ENCODE measurements around the gene CLC. TPM values are rescaled to one million over a fixed set of nuclear protein-coding genes. Genes with fewer than 3 reads are reported as not detected.
A peak's percentile ranks its signal among the peaks of the same experiment; 100 is the strongest.
"Not testable (repeated sequence)": the region's sequence is repeated elsewhere in the genome, so short reads cannot be mapped to it uniquely, and the experiment has no call there.

Gene CLC
- total RNA-seq: 1 to 10 TPM; 4.0 to 4.7 TPM

DNA sequence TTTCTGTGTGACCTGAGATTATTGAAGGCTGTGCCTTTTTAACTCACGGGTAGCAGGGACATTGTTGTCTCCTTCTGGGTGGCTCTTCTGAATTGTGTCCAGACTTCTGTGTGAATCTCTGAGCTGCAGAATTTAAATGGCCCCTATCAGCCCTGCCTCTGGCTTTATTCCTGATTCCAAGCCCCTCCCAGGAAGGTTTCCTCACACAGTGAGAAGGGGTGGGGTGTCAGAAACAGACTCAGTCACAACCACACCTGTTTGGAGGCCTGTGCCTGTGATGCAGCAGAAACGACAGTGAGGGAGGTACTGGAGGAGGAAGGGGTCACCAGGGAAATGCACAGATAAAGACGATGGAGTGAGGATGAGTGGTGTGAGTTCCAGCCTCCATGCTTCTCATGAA is at the start of gene CLC:
Gene CLC (minus strand): TSS at position 139 of the 400 bp plus-strand sequence. CDS start 77 bp downstream, at position 62.
- no peak for DNase-seq
- ChIA-PET POLR2A (no interaction called here), CTCF (no interaction called here)
- peaks cover 2% of the 10 kb centered on the region for H3K27me3 Mint-ChIP-seq
- peaks cover 53% of the 10 kb centered on the region for H3K4me1 Mint-ChIP-seq (ENCODE audit: low read depth)
- intact Hi-C loops (cut with micrococcal nuclease): no loop called here
- no peaks in the 10 kb centered on the region for H3K9me3 Mint-ChIP-seq
- no peak within 1 kb of the TSS for H3K4me3 Mint-ChIP-seq
- peak within 1 kb of the TSS; percentile 49 for H3K27ac Mint-ChIP-seq
- no peaks in the 10 kb centered on the region for H3K36me3 Mint-ChIP-seq

DNA sequence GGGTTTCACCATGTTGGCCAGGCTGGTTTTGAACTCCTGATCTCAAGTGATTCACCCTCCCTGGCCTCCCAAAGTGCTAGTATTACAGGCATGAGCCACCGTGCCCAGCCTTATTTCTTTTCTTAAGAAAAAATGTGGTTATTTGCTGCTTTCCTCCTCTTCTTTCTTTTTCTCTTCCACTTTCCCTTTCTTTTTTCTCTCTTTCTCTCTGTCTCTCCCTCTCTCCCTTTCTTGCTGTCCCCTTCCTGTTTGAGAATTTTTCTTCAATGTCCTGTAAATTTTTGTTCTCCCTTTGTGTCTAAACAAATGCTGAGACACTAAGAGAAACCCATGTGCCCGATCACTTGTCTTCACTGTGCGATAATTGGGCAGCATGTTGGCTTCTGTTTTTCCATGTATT is 43.1 kb upstream of the CLC start:
- CTCF ChIA-PET: interaction anchor here (1.2 to 1.3 kb wide), 2 partner anchors 12 to 16 kb away, joined by 4 to 7 read pairs; no protein-coding TSS in a partner anchor
- intact Hi-C loops (cut with micrococcal nuclease): no loop called here
- no peak overlapping the region for H3K27ac Mint-ChIP-seq
- POLR2A ChIA-PET: no interaction called here
- H3K4me3 Mint-ChIP-seq: no peak overlapping the region
- H3K27me3 Mint-ChIP-seq: peaks cover 31% of the 10 kb centered on the region
- no peaks in the 10 kb centered on the region for H3K36me3 Mint-ChIP-seq
- no peaks in the 10 kb centered on the region for H3K9me3 Mint-ChIP-seq
- H3K4me1 Mint-ChIP-seq (ENCODE audit: low read depth): peaks cover 7% of the 10 kb centered on the region
- DNase-seq: no peak

DNA sequence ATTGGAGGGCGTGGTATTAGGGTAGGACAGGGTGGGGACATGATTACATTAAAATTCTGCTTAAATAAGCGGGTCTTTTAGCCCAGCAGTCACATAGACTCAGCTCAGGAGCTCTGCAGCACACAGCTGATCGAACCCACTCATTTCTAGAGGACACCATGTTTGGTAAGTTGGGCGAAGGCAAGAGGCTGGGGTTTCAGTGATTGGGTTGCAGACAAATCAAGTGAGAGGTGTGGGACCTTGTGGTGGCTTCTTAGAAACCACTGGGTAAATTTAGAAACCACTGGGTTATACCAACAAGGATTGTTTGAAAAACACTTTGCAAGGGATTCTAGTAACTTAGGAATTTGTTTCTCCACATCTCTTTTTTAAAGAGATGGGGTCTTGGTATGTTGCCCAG is 40.9 kb upstream of the CLC start, which contains the start of gene LEUTX:
Gene LEUTX (plus strand): TSS at position 92 of the 400 bp plus-strand sequence. CDS start 67 bp downstream, at position 159.
- DNase-seq: peak; percentile 44
- H3K4me3 Mint-ChIP-seq: no peak within 1 kb of the TSS
- no peaks in the 10 kb centered on the region for H3K36me3 Mint-ChIP-seq
- no peaks in the 10 kb centered on the region for H3K9me3 Mint-ChIP-seq
- CTCF ChIA-PET: interaction anchor here (1.3 kb wide), 1 partner anchor 12 kb away, joined by 5 read pairs; no protein-coding TSS in a partner anchor
- peaks cover 15% of the 10 kb centered on the region for H3K27me3 Mint-ChIP-seq
- intact Hi-C loops (cut with micrococcal nuclease): no loop called here
- peaks cover 7% of the 10 kb centered on the region for H3K4me1 Mint-ChIP-seq (ENCODE audit: low read depth)
- no peak within 1 kb of the TSS for H3K27ac Mint-ChIP-seq
- POLR2A ChIA-PET: no interaction called here

DNA sequence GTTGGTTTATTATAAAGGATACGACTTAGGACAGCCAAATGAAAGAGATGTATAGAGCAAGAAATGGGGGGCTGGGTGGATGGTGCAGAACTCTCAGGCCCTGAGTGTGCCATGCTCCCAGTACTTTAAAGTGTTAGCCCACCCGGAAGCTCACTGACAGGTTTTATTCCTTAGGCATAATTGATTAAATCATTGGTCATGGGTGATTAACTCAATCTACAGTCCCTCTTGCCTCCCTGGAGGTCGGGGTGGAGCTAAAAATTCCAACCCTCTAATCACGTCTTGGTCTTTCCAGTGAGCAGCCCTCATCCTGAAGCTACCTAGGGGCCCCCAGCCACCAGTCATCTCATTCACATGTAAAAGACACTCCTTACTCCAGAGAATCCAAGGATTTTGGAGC is 31.0 kb upstream of the CLC start:
- POLR2A ChIA-PET: no interaction called here
- H3K4me1 Mint-ChIP-seq (ENCODE audit: low read depth): peaks cover 3% of the 10 kb centered on the region
- no peaks in the 10 kb centered on the region for H3K36me3 Mint-ChIP-seq
- H3K27ac Mint-ChIP-seq: no peak overlapping the region
- peaks cover 8% of the 10 kb centered on the region for H3K27me3 Mint-ChIP-seq
- DNase-seq: no peak
- intact Hi-C loops (cut with micrococcal nuclease): loop anchor here (5.0 kb wide), 1 partner anchor 216 kb away; no protein-coding TSS in a partner anchor
- H3K9me3 Mint-ChIP-seq: peaks cover 4% of the 10 kb centered on the region
- CTCF ChIA-PET: interaction anchor here (0.8 to 5.1 kb wide), 5 partner anchors 11 to 217 kb away, joined by 3 to 49 read pairs (median 3); no protein-coding TSS in a partner anchor
- H3K4me3 Mint-ChIP-seq: no peak overlapping the region

DNA sequence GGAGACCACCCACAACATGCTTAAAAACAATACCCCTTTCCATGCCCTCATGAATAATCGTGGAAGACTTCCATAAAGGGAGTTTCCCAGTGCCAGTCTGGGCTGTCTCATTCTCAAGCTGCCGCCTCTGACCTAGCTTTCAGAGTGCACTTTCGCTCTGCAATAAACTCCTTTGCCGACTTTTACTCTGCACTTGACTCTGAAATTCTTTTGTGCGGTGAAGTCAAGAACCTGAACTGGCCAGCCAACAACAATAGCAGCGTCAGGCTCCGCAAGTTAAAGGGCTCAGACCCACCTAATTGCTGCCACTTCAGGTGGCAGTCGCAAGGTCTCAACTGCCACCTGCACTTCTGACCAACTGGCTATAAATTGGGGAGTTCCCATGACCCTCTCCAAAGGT is 30.5 kb upstream of the CLC start:
- Mint-ChIP-seq H3K4me3 (no peak overlapping the region), H3K27me3 (peaks cover 8% of the 10 kb centered on the region), H3K27ac (no peak overlapping the region), H3K36me3 (no peaks in the 10 kb centered on the region), H3K9me3 (peaks cover 4% of the 10 kb centered on the region), H3K4me1 (ENCODE audit: low read depth) (peaks cover 3% of the 10 kb centered on the region)
- no peak for DNase-seq
- ChIA-PET CTCF (interaction anchor here (0.8 to 5.1 kb wide), 8 partner anchors 12 to 217 kb away, joined by 3 to 49 read pairs (median 3); no protein-coding TSS in a partner anchor), POLR2A (no interaction called here)
- intact Hi-C loops (cut with micrococcal nuclease): loop anchor here (5.0 kb wide), 1 partner anchor 216 kb away; no protein-coding TSS in a partner anchor

DNA sequence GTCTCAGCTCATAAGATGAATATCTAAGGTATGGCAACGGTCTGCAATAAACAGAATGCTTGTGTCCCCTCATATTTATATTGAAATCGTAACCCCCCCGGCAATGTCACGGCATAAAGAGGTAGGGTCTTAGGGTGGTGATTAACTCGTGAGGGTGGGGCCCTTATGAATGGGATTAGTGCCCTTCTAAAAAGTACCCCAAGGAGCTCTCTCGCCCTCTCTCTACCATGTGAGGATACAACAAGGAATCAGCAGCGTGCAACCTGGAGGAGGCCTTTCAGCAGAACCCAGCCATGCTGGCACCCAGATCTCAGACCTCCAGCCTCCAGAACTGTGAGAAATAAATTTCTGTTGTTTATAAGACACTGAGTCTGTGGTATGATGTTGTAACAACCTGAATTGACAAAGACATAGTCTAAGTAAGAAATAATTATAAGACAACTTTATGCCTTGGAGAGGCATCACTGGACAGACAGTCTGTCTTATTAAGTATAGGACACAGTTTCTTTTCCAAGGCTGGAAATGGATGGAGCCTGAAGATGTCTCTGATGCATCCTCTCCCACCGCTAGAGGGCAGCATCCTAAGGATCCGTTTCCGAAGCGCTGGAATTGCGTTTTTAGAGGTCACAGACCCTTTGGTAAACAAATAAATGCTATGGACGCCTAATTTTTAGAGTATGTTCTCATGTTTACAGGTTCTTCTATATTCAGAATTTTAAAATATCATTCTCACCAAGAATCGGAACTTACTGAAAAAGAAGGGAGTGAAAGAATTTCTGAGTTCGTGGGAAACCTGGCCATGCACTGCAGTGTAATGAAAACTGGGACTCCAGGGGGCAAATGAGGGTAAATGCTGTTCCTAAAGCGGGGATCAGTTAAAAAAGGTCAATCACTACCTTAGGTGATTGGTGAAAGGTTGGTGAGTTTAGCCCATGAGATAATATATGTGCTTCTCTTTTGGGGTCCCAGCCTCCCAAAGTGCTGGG is 27.6 kb upstream of the CLC start:
- peaks cover 7% of the 10 kb centered on the region for H3K27me3 Mint-ChIP-seq

DNA sequence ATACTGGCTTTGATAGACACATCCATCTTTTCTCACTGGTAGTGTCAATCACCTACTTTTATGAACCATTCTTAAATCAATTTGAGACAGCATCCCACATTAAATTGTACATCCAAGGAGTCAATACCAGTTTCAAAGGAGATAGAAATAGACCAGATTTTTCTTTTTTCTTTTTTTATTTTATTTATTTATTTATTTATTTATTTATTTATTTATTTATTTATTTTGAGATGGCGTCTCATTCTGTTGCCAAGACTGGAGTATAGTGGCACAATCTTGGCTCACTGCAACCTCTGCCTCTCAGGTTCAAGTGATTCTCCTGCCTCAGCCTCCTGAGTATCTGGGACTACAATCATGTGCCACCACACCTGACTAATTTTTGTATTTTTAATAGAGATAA is 24.0 kb upstream of the CLC start:
- H3K4me3 Mint-ChIP-seq; H3K36me3 Mint-ChIP-seq; H3K9me3 Mint-ChIP-seq; POLR2A ChIA-PET; DNase-seq; H3K27ac Mint-ChIP-seq; intact Hi-C loops (cut with micrococcal nuclease); CTCF ChIA-PET: not testable (repeated sequence)
- H3K27me3 Mint-ChIP-seq: peaks cover 18% of the 10 kb centered on the region
- peaks cover 15% of the 10 kb centered on the region for H3K4me1 Mint-ChIP-seq (ENCODE audit: low read depth)

More for the DNA sequence above, 27.6 kb upstream of the CLC start:
- H3K4me3 Mint-ChIP-seq: no peak overlapping the region
- H3K27ac Mint-ChIP-seq: no peak overlapping the region
- H3K9me3 Mint-ChIP-seq: peaks cover 4% of the 10 kb centered on the region
- intact Hi-C loops (cut with micrococcal nuclease): loop anchor here (2.0 to 5.0 kb wide), 2 partner anchors 91 to 213 kb away; no protein-coding TSS in a partner anchor
- CTCF ChIA-PET: interaction anchor here (0.6 to 5.1 kb wide), 21 partner anchors 13 to 214 kb away, joined by 3 to 49 read pairs (median 4); partner anchors contain the start of genes DYRK1B, LEUTX and LGALS13
- peak; percentile 41 for DNase-seq
- H3K36me3 Mint-ChIP-seq: no peaks in the 10 kb centered on the region
- H3K4me1 Mint-ChIP-seq (ENCODE audit: low read depth): peaks cover 3% of the 10 kb centered on the region
- POLR2A ChIA-PET: interaction anchor here (0.5 kb wide), 1 partner anchor 543 kb away, joined by 4 read pairs; no protein-coding TSS in a partner anchor

DNA sequence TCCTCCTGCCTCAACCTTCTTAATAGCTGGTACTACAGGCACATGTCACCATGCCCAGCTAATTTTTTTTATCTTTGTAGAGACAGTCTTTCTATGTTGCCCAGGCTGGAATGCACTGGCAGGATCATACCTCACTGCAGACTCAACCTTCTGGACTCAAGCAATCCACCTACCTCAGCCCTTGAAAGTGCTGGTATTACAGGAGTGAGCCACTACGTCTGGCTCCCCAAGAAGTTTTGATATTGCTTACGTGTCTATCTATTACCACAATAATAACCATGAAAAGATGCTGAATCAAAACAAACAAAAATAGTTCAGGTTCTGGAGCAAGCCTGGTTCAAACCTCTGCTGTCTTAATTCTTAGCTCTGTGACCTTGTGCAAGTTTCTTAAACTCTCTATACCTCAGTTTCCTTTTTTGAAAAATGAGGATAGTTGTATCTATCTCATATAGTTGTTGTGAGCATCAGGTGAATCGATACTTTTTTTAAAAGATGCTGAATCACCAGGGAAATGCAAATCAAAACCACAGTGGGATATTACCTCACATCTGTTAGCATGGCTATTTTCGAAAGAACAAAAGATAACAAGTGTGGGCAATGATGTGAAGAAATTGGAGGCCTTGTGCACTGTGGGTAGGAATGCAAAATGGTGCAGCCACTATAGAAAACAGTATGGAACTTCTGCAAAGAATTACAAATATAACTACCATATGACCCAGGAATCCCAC is 21.8 kb upstream of the CLC start:
- intact Hi-C loops (cut with micrococcal nuclease): no loop called here
- Mint-ChIP-seq H3K36me3 (no peaks in the 10 kb centered on the region), H3K27ac (no peak overlapping the region), H3K4me1 (ENCODE audit: low read depth) (peaks cover 12% of the 10 kb centered on the region), H3K9me3 (no peaks in the 10 kb centered on the region), H3K27me3 (peaks cover 16% of the 10 kb centered on the region), H3K4me3 (no peak overlapping the region)
- ChIA-PET CTCF (interaction anchor here (0.9 to 1.0 kb wide), 2 partner anchors 33 to 84 kb away, joined by 3 read pairs; no protein-coding TSS in a partner anchor), POLR2A (no interaction called here)
- DNase-seq: no peak

DNA sequence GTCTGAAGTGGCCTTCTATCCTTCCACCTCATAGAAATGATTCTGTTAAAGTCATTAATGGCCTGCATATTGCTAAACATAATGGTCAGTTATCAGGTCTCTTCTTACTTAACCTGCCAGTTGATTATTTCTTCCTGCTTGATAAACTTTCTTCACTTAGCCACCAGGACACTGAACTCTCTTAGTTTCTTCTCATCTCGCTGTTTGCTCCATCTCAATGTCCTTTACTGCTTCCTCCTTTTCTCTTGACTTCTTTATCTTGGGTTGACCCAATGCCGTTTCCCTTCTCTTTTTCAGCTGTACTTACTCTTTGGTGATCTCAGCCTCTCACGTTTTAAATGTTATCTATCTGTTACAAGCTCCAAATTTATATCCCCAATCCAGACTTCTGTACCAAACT is 17.1 kb upstream of the CLC start:
- ChIA-PET POLR2A (no interaction called here), CTCF (no interaction called here)
- intact Hi-C loops (cut with micrococcal nuclease): no loop called here
- DNase-seq: no peak
- H3K36me3 Mint-ChIP-seq: no peaks in the 10 kb centered on the region
- no peak overlapping the region for H3K4me3 Mint-ChIP-seq
- H3K27me3 Mint-ChIP-seq: peaks cover 23% of the 10 kb centered on the region
- H3K27ac Mint-ChIP-seq: no peak overlapping the region
- peaks cover 9% of the 10 kb centered on the region for H3K4me1 Mint-ChIP-seq (ENCODE audit: low read depth)
- no peaks in the 10 kb centered on the region for H3K9me3 Mint-ChIP-seq

DNA sequence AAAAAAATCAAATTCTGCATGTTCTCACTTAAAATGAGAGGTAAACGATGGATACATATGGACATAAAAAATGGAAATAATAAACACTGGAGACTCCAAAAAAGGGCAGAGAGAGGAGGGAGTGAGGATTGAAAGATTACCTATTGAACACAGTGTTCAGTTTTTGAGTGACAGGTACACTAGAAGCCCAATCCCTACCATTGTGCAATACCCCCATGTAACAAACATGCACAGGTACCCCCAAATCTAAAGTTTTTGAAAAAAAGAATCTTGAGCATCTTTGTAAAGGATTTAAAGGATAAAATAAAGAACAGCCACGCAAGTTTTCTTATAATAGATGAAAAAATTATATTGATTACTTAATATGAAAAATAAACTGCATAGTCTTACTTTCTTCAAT is 16.7 kb upstream of the CLC start:
- Mint-ChIP-seq H3K4me1 (ENCODE audit: low read depth) (peaks cover 4% of the 10 kb centered on the region), H3K9me3 (no peaks in the 10 kb centered on the region), H3K27ac (no peak overlapping the region), H3K4me3 (no peak overlapping the region), H3K36me3 (no peaks in the 10 kb centered on the region), H3K27me3 (peaks cover 23% of the 10 kb centered on the region)
- ChIA-PET CTCF (no interaction called here), POLR2A (no interaction called here)
- intact Hi-C loops (cut with micrococcal nuclease): no loop called here
- DNase-seq: no peak

DNA sequence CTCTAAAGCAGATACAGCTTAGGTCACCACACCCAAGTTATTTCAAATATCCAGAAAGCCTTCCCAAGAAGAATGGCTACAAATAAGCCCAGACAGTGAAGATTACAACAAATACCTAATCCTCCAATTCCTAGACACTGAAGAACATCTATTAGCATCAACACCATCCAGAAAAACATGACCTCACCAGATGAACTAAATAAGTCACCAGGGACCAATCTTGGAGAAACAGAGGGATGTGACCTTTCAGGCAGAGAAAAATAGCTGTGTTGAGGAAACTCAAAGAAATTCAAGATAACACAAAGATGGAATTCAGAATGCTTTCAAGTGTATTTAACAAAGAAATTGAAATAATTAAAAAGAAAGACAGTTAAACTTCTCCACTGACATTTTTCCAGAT is 15.0 kb upstream of the CLC start:
- intact Hi-C loops (cut with micrococcal nuclease): no loop called here
- peaks cover 17% of the 10 kb centered on the region for H3K27me3 Mint-ChIP-seq
- H3K4me3 Mint-ChIP-seq: no peak overlapping the region
- no peak for DNase-seq
- ChIA-PET CTCF (no interaction called here), POLR2A (no interaction called here)
- H3K4me1 Mint-ChIP-seq (ENCODE audit: low read depth): no peaks in the 10 kb centered on the region
- H3K27ac Mint-ChIP-seq: no peak overlapping the region
- H3K9me3 Mint-ChIP-seq: no peaks in the 10 kb centered on the region
- no peaks in the 10 kb centered on the region for H3K36me3 Mint-ChIP-seq

DNA sequence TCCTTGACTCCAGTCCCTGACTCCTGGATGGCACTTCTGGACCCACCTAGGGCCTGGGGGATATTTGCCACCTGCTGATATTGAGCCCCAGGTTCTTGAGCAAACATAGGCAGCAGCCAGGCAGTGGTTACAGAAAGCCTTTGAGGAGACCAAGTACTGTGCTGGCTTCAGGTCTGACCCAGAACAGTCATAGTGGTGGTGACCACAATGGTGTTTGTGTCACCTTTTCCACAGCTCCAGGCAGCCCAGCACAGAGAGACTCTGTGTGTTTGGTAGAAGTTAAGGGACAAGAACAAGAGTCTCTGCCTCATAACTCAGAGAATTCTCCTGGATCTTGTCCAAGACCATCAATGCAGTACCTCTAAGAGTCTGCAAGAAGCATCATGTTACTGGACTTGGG is 14.6 kb upstream of the CLC start:
- H3K4me3 Mint-ChIP-seq: no peak overlapping the region
- H3K4me1 Mint-ChIP-seq (ENCODE audit: low read depth): no peaks in the 10 kb centered on the region
- no peaks in the 10 kb centered on the region for H3K36me3 Mint-ChIP-seq
- ChIA-PET POLR2A (no interaction called here), CTCF (no interaction called here)
- H3K9me3 Mint-ChIP-seq: no peaks in the 10 kb centered on the region
- no peak overlapping the region for H3K27ac Mint-ChIP-seq
- intact Hi-C loops (cut with micrococcal nuclease): no loop called here
- peaks cover 13% of the 10 kb centered on the region for H3K27me3 Mint-ChIP-seq
- DNase-seq: peak; percentile 50

Data from activated CD4-positive, alpha-beta memory T cell treated with anti-CD3 and anti-CD28 coated beads for 36 hours (primary cell).